Astrocyte (in vitro differentiated cells and primary cell): Measurements from ENCODE around the gene GLP2R.

Experiments
- EZH2 ChIP-seq: IDR thresholded peaks from 2 replicates; pipeline ENCODE4 v1.6.1; 2012; ENCODE audit warnings: mild to moderate bottlenecking, low read length, inconsistent platforms; ENCODE audit not compliant: insufficient read depth
- TF ChIP-seq, protein P1 (sequence below): IDR thresholded peaks from 2 replicates; pipeline ENCODE4 v1.5.1; 2011; ENCODE audit warnings: low read depth, mild to moderate bottlenecking, inconsistent platforms, low read length, moderate library complexity; ENCODE audit not compliant: insufficient read depth

DNA sequence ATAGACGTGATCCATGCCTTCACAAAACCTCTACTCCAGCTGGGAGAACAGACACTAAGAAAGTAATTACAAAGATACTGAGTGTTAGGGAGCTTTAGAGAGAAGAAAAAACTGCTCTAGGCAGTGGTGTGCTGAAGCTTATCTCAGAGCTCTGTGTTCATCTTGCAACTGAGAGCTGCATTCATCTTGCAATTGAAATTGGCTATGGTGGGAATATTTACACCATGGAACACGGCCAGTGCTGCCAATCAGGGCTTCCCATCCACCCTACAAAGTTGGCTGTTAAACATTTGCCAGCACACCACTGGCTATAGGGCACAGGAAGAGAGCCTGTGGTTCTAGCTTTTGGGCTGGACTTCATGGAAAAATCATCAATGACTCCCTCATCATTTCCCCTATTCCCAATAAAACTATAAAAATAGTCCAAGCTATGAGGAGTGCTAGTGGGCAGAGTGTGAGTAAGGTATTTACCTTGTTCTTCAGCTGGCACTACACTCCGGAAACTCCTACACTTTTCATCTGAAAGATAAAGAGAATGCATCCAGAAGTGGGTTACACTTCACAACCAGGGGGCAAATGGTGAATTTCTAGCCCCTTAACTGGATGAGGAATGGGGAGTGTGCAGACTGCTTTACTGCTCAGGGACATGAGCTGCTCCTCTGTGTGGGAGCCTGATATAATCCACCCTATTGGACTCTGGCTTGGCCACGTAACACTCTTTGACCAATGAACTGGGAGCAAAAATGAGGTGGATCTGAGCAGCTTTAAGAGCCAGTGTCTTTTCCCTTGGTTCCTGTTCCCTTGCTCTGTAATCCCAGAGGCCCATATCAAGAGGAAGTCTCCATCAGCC lies 15.4 kb upstream of the GLP2R start:
- TF ChIP-seq, protein P1, sequence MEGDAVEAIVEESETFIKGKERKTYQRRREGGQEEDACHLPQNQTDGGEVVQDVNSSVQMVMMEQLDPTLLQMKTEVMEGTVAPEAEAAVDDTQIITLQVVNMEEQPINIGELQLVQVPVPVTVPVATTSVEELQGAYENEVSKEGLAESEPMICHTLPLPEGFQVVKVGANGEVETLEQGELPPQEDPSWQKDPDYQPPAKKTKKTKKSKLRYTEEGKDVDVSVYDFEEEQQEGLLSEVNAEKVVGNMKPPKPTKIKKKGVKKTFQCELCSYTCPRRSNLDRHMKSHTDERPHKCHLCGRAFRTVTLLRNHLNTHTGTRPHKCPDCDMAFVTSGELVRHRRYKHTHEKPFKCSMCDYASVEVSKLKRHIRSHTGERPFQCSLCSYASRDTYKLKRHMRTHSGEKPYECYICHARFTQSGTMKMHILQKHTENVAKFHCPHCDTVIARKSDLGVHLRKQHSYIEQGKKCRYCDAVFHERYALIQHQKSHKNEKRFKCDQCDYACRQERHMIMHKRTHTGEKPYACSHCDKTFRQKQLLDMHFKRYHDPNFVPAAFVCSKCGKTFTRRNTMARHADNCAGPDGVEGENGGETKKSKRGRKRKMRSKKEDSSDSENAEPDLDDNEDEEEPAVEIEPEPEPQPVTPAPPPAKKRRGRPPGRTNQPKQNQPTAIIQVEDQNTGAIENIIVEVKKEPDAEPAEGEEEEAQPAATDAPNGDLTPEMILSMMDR: no peak
- no peak for TF ChIP-seq EZH2
